ENCODE measurements around the gene WFDC1. TPM values are rescaled to one million over a fixed set of nuclear protein-coding genes. Genes with fewer than 3 reads are reported as not detected.

WFDC1 gene
- total and polyA plus RNA-seq, 2 donors (not counting 3 experiments of a cell fraction or from before 2014, with no cell fraction given): not detected

- no peak for DNase-seq (ENCODE audit: low read depth, low spot score)
- dilution Hi-C loops (cut with MboI; ENCODE audit: extremely low pct_ligation_motif_present, low sequenced_read_pairs): no loop called here
- H3K79me2 ChIP-seq (ENCODE audit: control insufficient read depth, insufficient read depth, low read length): no peaks in the 10 kb centered on the region
- no peaks in the 10 kb centered on the region for H3K27me3 ChIP-seq (ENCODE audit: control insufficient read depth in 2 of 2, insufficient read depth in 2 of 2, low read length in 2 of 2)
- H3K4me2 ChIP-seq (ENCODE audit: insufficient read depth, low read length): no peak overlapping the region
- H3K9me3 ChIP-seq (replicated peaks; ENCODE audit: control insufficient read depth, insufficient read depth, low read length): no peaks in the 10 kb centered on the region
- no TSS peak for BruUV-seq (replicated peaks)
- no peaks in the 10 kb centered on the region for H3K9me1 ChIP-seq (replicated peaks; ENCODE audit: control insufficient read depth, extremely low read depth, insufficient read depth, low read length)
- no peak overlapping the region for H3K9ac ChIP-seq (replicated peaks; ENCODE audit: extremely low read depth, insufficient read depth, low read length)
- H4K20me1 ChIP-seq (replicated peaks; ENCODE audit: control insufficient read depth, extremely low read depth, insufficient read depth, low read length): no peaks in the 10 kb centered on the region
- TF ChIP-seq JUN (IDR thresholded peaks at IDR 0.05; ENCODE audit: borderline replicate concordance, insufficient read depth, insufficient read length, low read depth) (no peak), MAX (IDR thresholded peaks at IDR 0.05; ENCODE audit: insufficient read depth, insufficient read length) (no peak), GATA2 (IDR thresholded peaks at IDR 0.05; ENCODE audit: insufficient read depth, insufficient read length, low read depth, low read length) (no peak), FOS (IDR thresholded peaks at IDR 0.05; ENCODE audit: borderline replicate concordance, insufficient read depth, low read length) (no peak), MYC (IDR thresholded peaks at IDR 0.05; ENCODE audit: low read depth, low read length) (no peak), CTCF (IDR thresholded peaks at IDR 0.05; ENCODE audit: extremely low read depth in 1 of 2, insufficient read depth in 1 of 2, low read depth in 1 of 2, low read length in 2 of 2) (no peak), POLR2AphosphoS5 (IDR thresholded peaks at IDR 0.05; ENCODE audit: insufficient read depth, low read depth, low read length) (no peak), EZH2 (IDR thresholded peaks at IDR 0.05; ENCODE audit: borderline replicate concordance, low read depth, low read length, severe bottlenecking) (no peak), POLR2A (IDR thresholded peaks at IDR 0.05; ENCODE audit: low read depth, low read length) (no peak)
- H3K4me3 ChIP-seq (replicated peaks in 1 of 3; ENCODE audit: insufficient read depth in 1 of 3, low read depth in 1 of 3, low read length in 3 of 3): no peak overlapping the region
- H3K4me1 ChIP-seq (ENCODE audit: control insufficient read depth, extremely low read depth, insufficient read depth, low read length): no peaks in the 10 kb centered on the region
- no peaks in the 10 kb centered on the region for H3K36me3 ChIP-seq (ENCODE audit: control insufficient read depth in 2 of 2, extremely low read depth in 1 of 2, insufficient read depth in 2 of 2, low read length in 2 of 2)
- intact Hi-C loops (cut with micrococcal nuclease): no loop called here
- FAIRE-seq: no peak
- no peak overlapping the region for H3K27ac ChIP-seq (ENCODE audit: insufficient read depth, low read depth, low read length)
- ChIA-PET POLR2A (no interaction called here), CTCF (no interaction called here)
- H2AFZ ChIP-seq (ENCODE audit: low read depth, low read length): no peak overlapping the region
Observed at GRCh38 chr16:84350685-84351400, 56.2 kb downstream of the WFDC1 start.
